DMS 273 (cell line): Measurements from ENCODE around the gene ETV3L.
A peak's percentile ranks its signal among the peaks of the same experiment; 100 is the strongest.

ENCODE experiments used
- DNase-seq: peaks from one replicate; lab custom pipeline; 2025; ENCODE audit not compliant: unreplicated experiment; lab: John Stamatoyannopoulos, UW

ETV3L gene

GRCh38 chr1:157099633-157100009 lies at the start of gene ETV3L:
TSS of gene ETV3L (minus strand) at chr1:157099808. CDS start at chr1:157099523, 285 bp downstream.
- DNase-seq, result no peak

DNA sequence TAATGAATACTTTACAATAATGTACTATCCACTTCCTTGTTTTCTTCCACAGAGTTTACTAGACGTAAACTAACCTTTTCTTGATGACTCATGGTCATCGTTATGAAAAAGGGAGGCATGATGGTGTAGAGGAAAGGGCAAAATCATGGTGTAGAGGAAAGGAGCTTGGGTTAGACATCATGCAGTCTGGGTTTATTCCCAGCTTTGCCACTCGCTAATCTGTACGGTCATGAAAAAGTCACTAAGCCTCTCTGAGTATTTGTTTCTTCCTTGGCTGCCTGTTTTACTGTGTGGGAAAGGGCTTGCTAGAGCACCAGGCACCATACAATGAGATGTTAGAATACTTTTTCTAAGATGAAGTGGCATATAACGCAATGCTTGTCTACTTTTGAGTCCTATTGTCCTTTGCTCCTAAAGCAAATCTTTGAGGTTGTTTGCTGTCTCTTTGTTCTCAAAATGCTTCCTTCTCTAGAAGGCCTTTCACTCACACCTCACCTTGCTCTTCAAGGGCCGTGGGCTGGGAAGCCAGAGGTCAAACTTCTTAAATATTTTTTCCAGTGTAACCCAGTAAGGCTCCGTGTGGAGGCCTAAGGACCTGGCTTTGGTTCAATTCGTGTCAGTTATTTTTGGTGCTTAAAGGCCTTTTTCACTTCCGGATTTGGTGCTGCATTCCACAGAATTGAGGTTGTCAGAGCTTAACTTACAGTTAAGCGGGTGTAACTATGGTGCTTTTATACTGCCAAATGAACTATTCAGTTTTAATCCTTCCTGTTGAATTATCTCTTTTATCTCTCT lies 48.5 kb upstream of the ETV3L start:
- no peak for DNase-seq

GRCh38 chr1:157147037-157147436 lies 47.4 kb upstream of the ETV3L start:
- no peak for DNase-seq

GRCh38 chr1:157146244-157146643 lies 46.6 kb upstream of the ETV3L start:
- no peak for DNase-seq

DNA sequence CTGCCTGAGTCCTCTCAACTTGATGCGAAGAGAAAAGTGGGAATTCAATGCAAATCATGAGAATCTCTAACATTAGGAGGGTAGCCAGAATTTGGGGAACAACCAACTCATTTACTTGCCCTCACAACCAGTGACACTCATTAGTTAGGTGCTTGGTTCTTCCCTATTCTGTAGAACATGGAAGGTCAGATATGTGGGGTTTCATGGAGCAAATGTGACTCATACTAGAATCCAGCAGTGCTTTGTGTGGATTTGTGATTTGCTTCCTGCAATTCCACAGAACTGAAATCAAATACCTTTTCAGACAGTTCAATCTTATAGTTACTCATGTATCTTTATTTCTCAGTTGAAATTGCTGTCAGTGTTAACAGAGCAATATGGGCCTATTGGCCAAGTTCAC lies 45.5 kb upstream of the ETV3L start:
- DNase-seq, result no peak

- DNase-seq, result no peak
Measured at GRCh38 chr1:157144509-157144908, 44.9 kb upstream of the ETV3L start.

DNA sequence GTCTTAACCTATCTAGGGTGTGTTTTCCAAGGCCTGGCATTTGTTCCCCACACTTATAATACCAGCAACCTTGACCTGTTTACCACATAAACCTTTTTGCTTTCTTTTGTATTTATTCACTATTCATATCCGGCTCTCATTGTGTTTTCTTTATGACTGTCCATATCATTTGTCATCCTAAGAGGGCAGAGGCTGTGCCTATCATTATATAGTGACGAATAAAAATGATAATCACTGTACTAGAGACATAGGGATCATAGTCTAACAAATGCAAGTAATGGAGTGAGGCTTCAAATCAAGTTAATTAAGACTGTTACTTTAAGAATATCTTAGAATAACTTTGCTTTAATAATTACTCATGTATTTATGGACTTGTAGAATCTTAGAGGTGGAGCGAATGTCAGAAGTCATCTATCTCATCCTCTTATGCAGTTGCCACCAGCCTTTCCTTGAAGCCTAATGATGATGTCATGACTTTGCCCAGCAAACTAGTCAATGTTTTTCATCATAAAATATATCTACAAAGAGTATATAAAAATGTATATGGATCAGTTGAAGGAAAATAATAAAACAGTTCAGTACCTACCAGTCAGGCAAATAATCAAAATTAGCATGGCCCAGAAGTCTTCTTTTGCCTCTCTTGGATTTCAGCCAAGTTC lies 43.3 kb upstream of the ETV3L start:
- no peak for DNase-seq

DNA sequence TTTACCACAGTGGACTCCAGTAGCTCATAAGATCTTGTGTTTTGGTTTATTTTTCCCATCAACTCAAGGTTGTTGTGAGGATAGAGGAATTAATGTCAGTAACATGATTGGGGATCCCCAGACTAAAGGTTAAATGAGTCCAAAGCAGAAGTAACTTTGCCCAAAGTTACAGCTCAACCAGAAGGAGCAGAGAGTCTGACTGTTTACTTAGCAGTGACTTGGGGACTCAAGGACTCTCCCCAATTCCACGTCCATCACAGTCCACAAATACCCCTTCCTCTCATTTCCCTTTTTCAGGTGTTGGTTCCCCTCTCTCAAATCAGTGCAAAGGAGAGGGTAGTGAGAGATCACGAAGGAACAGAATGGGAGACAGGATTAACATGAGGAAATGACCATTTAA lies 42.6 kb upstream of the ETV3L start:
- DNase-seq, result no peak

- no peak for DNase-seq
Measured at GRCh38 chr1:157141212-157141855, 41.7 kb upstream of the ETV3L start.

GRCh38 chr1:157140063-157140588 lies 40.5 kb upstream of the ETV3L start:
- no peak for DNase-seq

GRCh38 chr1:157139052-157139715 lies 39.6 kb upstream of the ETV3L start:
- no peak for DNase-seq

DNA sequence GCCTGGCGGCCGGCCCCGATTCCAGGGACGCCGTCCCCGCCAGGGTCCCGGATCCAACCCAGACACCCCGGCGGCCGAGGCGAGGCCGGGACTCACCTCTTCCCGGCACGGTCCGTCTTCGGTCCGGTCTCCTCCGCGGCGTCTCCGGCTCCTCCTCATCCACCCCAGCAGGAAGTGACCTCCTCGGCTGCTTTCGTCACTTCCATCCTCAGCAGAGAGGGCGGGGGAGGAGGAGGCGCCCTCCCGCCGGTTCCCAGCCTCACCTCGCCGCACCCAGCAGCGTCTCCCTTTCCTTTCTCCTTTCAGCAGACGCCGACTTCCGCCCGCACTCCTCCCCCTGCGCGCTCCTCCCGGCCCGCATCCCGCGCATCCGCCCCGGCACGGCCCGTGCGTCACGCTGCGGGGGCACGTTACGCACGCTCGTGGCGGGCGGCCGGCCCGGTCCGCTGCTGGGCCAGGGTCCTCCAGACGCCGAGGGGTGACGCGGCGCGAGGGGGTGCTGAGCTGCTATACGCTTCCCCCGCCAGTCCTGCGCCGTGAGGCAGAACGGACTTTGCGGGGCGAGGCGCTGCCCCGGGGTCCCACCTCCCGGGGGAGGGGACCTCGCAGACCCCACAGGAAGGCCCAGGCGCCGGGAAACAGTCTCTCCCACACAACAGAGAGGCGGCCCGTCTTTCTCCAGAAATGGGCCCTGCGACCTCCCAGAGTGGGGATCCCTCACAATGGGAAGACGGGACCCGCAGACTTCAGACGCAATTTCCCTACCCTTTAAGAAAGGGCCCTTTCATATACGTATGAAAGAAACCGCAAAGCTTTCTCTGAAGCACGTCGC lies 38.8 kb upstream of the ETV3L start, which contains the start of gene ETV3:
Gene ETV3 (minus strand): TSS at position 176 of the 832 bp plus-strand sequence. CDS start 2,043 bp downstream, outside the sequence.
- DNase-seq, result peak; percentile 94

- DNase-seq, result peak; percentile 54
Measured at GRCh38 chr1:157137408-157138219, 38.0 kb upstream of the ETV3L start.

DNA sequence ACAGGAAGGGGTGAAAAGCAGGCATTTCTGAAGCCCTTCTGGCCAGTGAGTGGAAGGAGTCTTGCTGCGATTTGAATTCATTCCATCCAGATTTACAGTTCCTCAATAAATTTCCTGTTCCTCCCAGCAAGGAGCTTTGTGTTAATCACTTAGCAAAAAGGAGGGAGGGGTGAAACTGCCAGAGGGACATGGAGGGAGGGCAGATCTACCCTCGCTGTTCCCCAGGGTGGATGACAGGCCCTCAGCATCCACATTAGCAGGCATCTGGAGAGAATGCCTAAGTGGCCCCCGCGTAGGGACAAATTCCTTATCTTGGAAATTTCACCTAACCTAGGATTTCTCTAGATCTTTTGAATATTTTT lies 37.4 kb upstream of the ETV3L start:
- DNase-seq, result peak; percentile 54

DNA sequence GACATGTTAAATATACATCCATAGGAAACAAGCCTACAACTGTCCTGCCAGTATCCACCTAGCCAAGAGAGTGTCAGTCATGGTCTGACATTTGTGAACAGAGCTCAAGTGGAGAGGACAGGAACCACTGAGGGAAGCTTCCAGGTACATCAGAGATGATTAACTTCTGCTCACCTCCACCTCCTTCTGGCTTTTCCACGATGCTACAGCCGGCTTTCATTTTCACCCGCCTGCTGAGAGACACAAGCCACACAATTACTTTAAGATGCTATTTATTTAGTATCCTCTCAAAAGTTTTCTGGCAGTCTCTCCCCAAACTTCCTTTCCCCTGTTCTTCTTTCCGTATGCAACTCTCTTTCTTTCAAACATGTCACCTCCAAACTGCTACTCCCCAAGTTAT lies 36.5 kb upstream of the ETV3L start:
- DNase-seq, result no peak

DNA sequence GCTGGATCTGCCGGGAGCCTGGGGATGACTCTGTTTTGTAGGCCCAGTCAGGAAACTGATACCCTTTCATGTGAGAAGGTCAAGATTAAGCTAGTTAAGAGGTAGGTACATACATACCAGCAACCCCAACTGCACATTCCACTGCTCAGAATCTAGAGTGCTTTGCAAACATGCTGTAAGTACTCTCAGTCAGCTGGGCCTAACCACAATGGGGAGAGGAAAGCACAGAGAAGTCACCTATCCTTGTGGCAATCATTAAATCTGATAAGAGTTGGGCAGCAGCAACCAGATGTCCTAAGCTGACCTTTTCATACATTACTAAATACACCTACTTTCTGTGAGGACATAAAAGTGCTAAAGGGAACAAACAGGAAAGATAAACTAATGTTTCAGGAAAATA lies 36.0 kb upstream of the ETV3L start:
- no peak for DNase-seq

GRCh38 chr1:157135070-157135469 lies 35.5 kb upstream of the ETV3L start:
- DNase-seq, result no peak

DNA sequence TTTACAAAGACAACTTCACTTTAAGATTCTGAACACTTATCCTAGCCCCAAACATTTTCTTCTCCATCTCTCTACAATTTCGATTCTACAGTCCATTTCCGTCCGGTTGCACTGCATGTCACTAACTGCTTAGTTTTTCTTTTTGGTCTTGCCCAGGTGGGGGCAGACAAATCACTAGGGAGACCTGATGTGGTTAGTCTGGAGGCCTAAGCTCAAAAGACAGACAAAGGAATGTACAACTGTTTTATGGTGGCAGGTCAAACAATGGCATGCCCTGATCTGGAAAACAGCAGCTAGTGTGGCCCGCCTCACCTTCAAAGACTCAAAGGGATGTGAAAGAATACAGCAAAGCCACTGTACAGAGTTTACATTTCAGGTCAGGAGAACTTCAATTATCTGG lies 34.8 kb upstream of the ETV3L start:
- DNase-seq, result no peak

- no peak for DNase-seq
Measured at GRCh38 chr1:157133426-157133825, 33.8 kb upstream of the ETV3L start.
